ENCODE measurements around the gene NBL1. TPM values are rescaled to one million over a fixed set of nuclear protein-coding genes. Genes with fewer than 3 reads are reported as not detected.

NBL1 gene
- total RNA-seq, 1 donor from 2014 or later = 154 TPM

- no peak for DNase-seq (ENCODE audit: low spot score)
Observed at GRCh38 chr1:19696820-19697219, 52.7 kb downstream of the NBL1 start.

- no peak for DNase-seq (ENCODE audit: low spot score)
Observed at GRCh38 chr1:19698181-19698580, 54.1 kb downstream of the NBL1 start.

- DNase-seq (ENCODE audit: low spot score) = no peak
Observed at GRCh38 chr1:19700079-19700777, 56.1 kb downstream of the NBL1 start.

GRCh38 chr1:19703280-19703679 lies 59.2 kb downstream of the NBL1 start:
- DNase-seq (ENCODE audit: low spot score) = no peak

GRCh38 chr1:19704247-19705113 lies 60.4 kb downstream of the NBL1 start:
- DNase-seq (ENCODE audit: low spot score) = peak; percentile 68

GRCh38 chr1:19705464-19705863 lies 61.4 kb downstream of the NBL1 start:
- DNase-seq (ENCODE audit: low spot score) = no peak

- DNase-seq (ENCODE audit: low spot score) = no peak
Observed at GRCh38 chr1:19706136-19706535, 62.0 kb downstream of the NBL1 start.

Other genes starting within 250 kb of the NBL1 start
- 255 TPM for gene CAPZB, start 158.8 kb upstream of the NBL1 start, total RNA-seq
- not detected for gene HTR6, start 20.6 kb downstream of the NBL1 start, total RNA-seq
- 31.1 TPM for gene TMCO4, start 155.6 kb downstream of the NBL1 start, total RNA-seq
- gene RNF186, start 171.0 kb downstream of the NBL1 start, total RNA-seq = 0.32 TPM
- gene OTUD3, start 238.1 kb downstream of the NBL1 start, total RNA-seq = 7.4 TPM

All from mucosa of gallbladder (tissue), 1 donor.